Measurements from ENCODE around the gene DDIT3.

DNA sequence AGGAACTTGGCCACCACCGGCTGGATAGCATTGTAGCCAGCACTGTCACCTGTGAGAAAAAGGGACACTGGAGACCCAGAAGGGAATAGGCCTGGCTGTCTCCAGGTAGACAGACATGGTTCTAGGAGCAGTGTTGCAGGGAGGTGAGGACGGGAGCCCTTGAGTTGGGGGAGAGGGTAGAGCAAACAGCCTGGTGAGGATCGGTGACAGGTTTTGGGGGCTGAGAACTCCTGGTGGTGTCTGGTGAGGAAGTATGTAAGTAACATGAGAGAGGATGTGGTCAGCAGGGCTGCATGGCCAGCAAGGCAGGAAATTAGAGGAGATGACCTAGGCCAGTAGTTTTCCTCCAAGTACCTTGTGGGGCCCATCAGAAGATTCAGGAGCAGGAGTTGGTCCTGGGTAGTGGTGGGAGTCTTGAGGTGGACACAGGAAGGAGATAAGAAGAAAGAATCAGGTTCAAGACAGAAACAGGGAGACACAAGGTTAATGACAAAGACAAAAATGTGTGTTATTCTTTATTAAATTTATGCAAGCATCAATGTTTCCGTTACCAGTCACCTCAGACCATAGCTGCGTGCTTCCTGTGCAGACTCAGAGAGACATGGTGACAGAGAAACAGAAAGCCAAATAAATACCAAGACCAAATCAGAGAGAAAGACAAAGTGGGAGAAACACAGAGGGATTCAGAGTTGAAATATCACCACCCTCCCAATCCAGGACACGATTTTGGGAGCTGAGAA is 40.8 kb downstream of the DDIT3 start, which contains the start of gene ARHGAP9:
- TF ChIP-seq FOXM1 (IDR thresholded peaks at IDR 0.05; ENCODE audit: borderline replicate concordance, low read depth), result no peak
- TF ChIP-seq RAD21 (IDR thresholded peaks at IDR 0.05; ENCODE audit: low read depth), result no peak
- TF ChIP-seq, protein P1, sequence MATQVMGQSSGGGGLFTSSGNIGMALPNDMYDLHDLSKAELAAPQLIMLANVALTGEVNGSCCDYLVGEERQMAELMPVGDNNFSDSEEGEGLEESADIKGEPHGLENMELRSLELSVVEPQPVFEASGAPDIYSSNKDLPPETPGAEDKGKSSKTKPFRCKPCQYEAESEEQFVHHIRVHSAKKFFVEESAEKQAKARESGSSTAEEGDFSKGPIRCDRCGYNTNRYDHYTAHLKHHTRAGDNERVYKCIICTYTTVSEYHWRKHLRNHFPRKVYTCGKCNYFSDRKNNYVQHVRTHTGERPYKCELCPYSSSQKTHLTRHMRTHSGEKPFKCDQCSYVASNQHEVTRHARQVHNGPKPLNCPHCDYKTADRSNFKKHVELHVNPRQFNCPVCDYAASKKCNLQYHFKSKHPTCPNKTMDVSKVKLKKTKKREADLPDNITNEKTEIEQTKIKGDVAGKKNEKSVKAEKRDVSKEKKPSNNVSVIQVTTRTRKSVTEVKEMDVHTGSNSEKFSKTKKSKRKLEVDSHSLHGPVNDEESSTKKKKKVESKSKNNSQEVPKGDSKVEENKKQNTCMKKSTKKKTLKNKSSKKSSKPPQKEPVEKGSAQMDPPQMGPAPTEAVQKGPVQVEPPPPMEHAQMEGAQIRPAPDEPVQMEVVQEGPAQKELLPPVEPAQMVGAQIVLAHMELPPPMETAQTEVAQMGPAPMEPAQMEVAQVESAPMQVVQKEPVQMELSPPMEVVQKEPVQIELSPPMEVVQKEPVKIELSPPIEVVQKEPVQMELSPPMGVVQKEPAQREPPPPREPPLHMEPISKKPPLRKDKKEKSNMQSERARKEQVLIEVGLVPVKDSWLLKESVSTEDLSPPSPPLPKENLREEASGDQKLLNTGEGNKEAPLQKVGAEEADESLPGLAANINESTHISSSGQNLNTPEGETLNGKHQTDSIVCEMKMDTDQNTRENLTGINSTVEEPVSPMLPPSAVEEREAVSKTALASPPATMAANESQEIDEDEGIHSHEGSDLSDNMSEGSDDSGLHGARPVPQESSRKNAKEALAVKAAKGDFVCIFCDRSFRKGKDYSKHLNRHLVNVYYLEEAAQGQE (IDR thresholded peaks at IDR 0.05; ENCODE audit: low read depth), result no peak
- TF ChIP-seq TCF12 (IDR thresholded peaks at IDR 0.05; ENCODE audit: low read depth), result no peak
- no peak for TF ChIP-seq TAF1 (IDR thresholded peaks at IDR 0.05; ENCODE audit: low read depth)
- no peak for TF ChIP-seq TEAD4 (IDR thresholded peaks at IDR 0.05)
- TF ChIP-seq CREB1 (IDR thresholded peaks at IDR 0.05; ENCODE audit: low read depth), result no peak
- TF ChIP-seq EP300 (IDR thresholded peaks at IDR 0.05; ENCODE audit: borderline replicate concordance), result no peak
- TF ChIP-seq, protein P2, sequence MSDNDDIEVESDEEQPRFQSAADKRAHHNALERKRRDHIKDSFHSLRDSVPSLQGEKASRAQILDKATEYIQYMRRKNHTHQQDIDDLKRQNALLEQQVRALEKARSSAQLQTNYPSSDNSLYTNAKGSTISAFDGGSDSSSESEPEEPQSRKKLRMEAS (IDR thresholded peaks at IDR 0.05), result no peak
- no peak for TF ChIP-seq NFIC (IDR thresholded peaks at IDR 0.05)
- TF ChIP-seq CEBPB (IDR thresholded peaks at IDR 0.05), result no peak
- TF ChIP-seq ZBTB7A (IDR thresholded peaks at IDR 0.05; ENCODE audit: low read depth), result no peak
